Measurements from ENCODE around the gene F5.

The F5 gene

DNA sequence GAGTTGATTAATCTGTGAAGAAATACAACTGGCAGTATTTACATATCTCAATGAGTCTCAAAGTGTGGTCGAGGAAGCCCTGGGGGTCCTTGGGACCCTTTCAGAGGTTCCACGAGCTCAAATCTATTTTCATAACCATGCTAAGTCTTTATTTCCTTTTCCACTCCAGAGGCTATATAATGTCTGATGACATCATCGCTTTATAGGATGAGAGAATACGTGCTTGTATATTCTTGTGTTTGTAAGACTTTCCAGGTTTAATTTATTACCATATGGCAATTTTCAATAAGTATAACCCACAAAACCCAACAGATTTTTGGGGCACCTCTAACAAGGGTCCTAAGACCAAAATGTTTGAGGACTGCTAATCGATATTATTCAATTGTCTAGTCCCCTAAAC is 99.1 kb downstream of the F5 start:
- FAIRE-seq (no peak), DNase-seq (ENCODE audit: insufficient read length, low spot score) (no peak)
- TF ChIP-seq, protein P1, sequence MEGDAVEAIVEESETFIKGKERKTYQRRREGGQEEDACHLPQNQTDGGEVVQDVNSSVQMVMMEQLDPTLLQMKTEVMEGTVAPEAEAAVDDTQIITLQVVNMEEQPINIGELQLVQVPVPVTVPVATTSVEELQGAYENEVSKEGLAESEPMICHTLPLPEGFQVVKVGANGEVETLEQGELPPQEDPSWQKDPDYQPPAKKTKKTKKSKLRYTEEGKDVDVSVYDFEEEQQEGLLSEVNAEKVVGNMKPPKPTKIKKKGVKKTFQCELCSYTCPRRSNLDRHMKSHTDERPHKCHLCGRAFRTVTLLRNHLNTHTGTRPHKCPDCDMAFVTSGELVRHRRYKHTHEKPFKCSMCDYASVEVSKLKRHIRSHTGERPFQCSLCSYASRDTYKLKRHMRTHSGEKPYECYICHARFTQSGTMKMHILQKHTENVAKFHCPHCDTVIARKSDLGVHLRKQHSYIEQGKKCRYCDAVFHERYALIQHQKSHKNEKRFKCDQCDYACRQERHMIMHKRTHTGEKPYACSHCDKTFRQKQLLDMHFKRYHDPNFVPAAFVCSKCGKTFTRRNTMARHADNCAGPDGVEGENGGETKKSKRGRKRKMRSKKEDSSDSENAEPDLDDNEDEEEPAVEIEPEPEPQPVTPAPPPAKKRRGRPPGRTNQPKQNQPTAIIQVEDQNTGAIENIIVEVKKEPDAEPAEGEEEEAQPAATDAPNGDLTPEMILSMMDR (IDR thresholded peaks at IDR 0.05; ENCODE audit: insufficient read depth, missing control alignments): no peak

DNA sequence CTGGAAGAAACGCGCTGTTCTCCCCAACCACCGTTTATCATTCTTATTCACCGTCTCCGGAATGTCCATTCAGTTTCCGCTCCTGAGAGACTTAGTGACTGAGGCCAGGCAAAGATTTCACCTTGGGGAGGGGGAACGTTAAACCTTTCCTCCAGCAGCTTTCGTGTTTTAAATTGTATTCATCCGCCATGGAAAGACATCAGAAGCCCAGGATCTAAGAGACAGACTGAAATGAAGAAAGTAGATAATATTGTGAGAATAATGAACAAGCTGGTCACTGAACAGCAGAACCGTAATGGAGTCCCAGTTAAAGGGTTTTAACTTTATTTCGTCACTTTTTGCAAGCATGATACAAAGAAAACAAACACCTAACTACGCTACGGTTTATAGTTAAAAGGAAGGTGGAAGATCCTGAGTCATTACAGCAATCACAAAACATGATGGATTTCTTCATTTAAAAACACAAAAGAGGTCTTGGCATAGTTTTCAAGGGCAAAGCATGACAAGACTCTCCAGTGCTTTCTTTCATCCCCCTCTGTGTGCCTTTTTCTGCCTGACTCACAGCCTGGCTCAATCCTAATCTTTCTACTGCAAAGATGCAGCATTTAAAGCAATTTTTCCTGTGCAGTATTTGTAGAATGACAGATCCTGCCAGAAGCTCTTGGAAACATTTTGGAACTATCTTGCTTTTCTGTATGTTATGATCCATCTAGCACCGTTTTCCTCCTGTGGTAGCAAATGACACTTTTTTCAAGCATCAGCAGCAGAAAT is 99.8 kb downstream of the F5 start:
- FAIRE-seq (peak; percentile 81), DNase-seq (ENCODE audit: insufficient read length, low spot score) (no peak)
- TF ChIP-seq, protein P1 (IDR thresholded peaks at IDR 0.05; ENCODE audit: insufficient read depth, missing control alignments): no peak

DNA sequence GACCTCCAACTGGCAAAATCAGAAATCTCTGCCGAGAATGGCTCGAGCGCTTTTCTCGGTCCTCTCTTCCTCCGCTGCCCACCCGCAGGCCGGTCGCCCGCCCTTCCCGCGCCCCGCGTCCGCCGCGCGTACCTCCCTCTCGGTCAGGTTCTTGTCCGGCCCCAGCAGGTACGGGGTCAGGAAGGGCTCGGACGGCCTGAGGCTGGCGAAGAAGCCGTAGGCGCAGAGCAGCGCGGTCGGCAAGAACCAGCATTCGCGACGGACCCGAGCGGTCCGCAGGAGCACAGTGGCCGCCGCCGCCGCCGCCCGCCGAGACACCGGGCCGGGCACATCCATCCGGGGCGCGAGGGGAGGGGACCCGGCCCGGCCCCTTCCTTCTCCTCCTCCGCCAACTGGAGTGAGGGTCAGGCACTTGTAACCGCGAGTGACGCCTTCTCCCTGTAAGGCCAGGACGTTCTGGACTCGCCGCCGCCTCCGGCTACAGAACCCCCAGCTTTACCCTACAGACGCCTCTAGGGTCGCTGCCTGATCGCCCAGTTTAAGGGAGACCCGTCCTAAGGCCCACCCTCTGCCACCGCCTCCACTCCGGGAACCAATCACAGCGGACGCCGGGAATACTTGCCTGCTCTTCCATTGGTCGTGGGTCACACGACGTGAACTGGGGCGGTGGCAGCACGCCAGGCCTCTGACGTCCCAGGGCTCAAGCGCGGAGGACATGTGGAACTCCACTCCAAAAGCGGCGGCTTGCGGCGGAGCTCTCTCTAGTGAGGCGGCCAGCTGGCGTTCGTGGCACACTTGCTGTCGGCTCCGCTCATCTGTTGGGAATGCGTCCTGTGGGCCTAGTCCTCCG is 100.6 kb downstream of the F5 start, which contains the start of gene SLC19A2:
Gene SLC19A2, minus strand, starts transcription at position 514 of the 850 bp plus-strand sequence. Its CDS starts 178 bp downstream, at position 336.
- DNase-seq (ENCODE audit: insufficient read length, low spot score) (peak; percentile 91), FAIRE-seq (no peak)
- TF ChIP-seq, protein P1 (IDR thresholded peaks at IDR 0.05; ENCODE audit: insufficient read depth, missing control alignments): peak; percentile 23

DNA sequence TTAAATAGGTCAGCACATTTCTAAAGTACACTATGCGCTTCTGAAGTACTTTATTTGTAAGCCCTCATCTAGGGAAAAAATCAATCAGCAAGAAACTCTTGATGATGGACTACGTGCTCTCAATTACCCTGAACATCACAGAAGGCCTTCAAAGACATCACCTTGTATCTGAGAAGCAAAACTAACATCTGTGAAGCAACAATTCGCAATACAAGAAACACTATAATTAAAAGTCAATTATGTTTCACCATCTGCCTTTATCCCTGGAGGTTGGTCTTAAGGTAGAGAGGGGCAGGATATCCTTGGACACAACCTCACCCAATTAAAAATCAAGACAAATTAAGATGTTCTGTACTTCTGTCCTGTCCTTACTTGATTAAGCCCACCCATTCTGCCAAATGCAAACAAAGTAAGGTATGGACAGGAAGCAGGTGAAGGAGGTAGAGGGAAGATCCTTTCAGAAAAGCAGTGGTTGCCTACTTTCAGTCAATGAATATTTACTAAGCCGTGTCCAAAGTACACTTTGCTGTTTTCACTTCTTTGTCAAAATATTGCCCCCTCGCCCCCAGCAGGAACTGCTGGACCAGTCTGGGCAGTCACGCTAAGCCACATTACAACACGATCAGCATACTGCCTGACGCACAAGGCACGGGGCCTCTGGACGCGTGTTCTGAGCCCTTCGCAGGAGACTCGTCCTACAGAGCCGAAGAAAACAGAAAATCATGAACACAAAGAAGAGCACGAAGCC is 101.4 kb downstream of the F5 start:
- TF ChIP-seq, protein P1 (IDR thresholded peaks at IDR 0.05; ENCODE audit: insufficient read depth, missing control alignments): no peak
- peak; percentile 38 for FAIRE-seq
- DNase-seq (ENCODE audit: insufficient read length, low spot score): no peak

DNA sequence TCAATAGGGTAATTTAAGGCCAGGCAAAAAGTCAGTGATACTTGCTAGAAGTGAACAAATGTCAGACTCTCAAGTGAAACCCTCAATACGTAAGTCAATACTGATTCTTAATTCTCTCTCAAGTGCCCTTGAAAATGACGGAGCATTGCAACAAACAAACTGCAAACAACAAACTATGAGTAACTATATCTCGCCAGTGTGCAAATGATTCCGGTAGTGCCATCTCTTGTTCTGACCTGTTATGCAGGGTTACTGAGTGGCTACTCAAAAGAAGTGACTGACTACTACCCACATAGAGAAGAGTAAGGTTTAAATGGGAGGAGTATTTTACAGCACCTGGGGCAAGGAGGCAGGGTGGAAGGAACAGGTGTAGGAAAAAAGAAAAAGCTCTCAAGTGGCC is 102.2 kb downstream of the F5 start:
- DNase-seq (ENCODE audit: insufficient read length, low spot score) (no peak), FAIRE-seq (no peak)
- TF ChIP-seq, protein P1 (IDR thresholded peaks at IDR 0.05; ENCODE audit: insufficient read depth, missing control alignments): no peak

DNA sequence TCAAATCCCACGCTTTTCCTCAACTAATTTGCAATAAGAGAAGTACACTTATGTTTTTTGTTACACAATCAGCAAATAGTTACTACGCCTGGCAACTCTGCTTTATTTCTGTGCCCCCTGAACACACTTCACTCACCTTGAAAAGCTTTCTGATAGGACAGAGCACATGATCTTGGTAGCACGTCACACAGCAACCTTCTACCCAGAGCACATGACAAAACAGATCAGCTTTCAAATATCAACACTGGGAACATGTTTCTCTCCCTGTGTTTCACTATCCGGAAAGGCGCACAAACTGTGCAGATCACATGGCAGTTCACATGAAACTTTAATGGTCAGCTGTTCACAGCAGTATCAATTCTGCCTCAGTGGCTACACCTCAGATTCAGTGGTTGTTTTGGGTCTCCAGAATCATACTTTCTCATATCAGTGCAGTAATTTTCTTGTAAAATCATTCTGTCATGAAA is 102.7 kb downstream of the F5 start:
- TF ChIP-seq, protein P1 (IDR thresholded peaks at IDR 0.05; ENCODE audit: insufficient read depth, missing control alignments): no peak
- FAIRE-seq (no peak), DNase-seq (ENCODE audit: insufficient read length, low spot score) (no peak)

Data from D721Med (cell line).